ENCODE data around the gene HSF4. TPM values are rescaled to one million over a fixed set of nuclear protein-coding genes. Genes with fewer than 3 reads are reported as not detected.

The HSF4 gene
- total RNA-seq, 1 experiment from 2014 or later = 13.9 TPM

DNA sequence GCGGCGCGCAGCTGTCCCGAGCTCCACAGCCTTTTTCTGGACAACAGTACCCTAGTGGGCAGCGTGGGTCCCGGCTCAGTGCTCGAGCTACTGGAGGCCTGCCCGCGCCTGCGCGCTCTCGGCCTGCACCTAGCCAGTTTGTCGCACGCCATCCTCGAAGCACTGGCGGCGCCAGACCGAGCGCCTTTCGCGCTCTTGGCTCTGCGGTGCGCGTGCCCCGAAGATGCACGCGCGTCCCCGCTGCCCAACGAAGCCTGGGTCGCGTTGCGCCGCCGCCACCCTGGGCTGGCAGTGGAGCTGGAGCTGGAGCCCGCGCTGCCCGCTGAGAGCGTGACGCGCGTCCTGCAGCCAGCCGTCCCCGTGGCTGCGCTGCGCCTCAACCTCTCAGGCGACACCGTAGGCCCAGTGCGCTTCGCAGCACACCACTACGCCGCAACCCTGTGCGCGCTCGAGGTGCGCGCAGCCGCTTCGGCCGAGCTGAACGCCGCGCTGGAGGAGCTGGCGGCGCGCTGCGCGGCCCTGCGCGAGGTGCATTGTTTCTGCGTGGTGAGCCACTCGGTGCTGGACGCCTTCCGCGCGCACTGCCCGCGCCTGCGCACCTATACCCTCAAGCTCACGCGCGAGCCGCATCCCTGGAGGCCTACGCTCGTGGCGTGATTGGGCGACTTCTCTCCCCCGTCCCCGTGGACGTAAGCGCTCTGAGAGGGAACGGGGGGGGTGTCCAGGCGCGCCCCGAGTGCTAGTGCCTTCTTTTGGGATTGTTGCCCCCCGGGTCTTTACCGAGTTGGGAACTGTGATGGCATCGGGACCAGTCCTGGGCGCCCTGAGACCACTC is 1.2 kb upstream of the HSF4 start:
- Histone ChIP-seq H3K27ac (ENCODE audit: low read depth, low read length, poor library complexity, severe bottlenecking) (no peak overlapping the region), H3K9me3 (ENCODE audit: low read depth, low read length, poor library complexity, severe bottlenecking) (no peaks in the 10 kb centered on the region), H3K27me3 (replicated peaks; ENCODE audit: insufficient read depth, low read depth, low read length, poor library complexity) (no peaks in the 10 kb centered on the region), H3K36me3 (ENCODE audit: insufficient read depth, low read length, poor library complexity, severe bottlenecking) (no peaks in the 10 kb centered on the region), H3K4me3 (ENCODE audit: low read depth, low read length, poor library complexity, severe bottlenecking) (no peak overlapping the region), H3K4me1 (ENCODE audit: insufficient read depth, low read length, poor library complexity, severe bottlenecking) (peaks cover 4% of the 10 kb centered on the region)
- DNase-seq (ENCODE audit: low spot score) = no peak
- ChIA-PET CTCF (no interaction called here), POLR2A (ENCODE audit: low non-redundant PET) (no interaction called here)
- intact Hi-C loops (cut with micrococcal nuclease; ENCODE audit: unreplicated experiment) = no loop called here
- BruUV-seq (replicated peaks) = no TSS peak
- TF ChIP-seq CTCF (conservative IDR thresholded peaks at IDR 0.05; ENCODE audit: low read depth, low read length) (no peak), EZH2 (IDR thresholded peaks at IDR 0.05; ENCODE audit: borderline replicate concordance, low read depth, low read length, poor library complexity, severe bottlenecking) (no peak)

DNA sequence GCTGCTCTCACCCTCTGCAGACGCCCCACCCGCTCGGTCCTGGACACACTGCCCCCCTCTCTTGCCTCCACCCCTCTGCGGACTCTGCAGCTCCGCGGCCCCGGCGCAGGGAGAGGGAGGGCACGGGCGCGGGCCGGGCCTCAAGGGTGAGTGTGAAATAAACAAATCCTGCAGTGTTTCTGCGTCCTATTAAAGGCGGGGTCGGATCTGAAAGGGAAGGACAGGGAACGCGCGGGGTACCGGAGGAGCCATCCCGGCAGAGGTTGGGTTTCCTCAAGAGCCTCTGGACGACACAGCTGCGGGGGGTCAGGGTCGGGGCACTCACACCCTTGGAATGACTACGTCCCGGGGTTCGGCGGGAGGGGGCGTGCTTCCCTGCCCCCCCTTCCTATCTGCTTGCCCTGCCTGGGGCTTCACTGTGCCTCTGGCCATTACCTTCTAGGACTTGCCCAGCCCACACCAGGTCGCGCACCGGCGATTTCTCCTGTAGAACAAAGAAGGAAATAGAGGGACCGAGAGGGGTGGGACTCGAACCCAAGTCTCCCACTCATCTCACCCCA is 466 bp upstream of the HSF4 start:
- TF ChIP-seq EZH2 (IDR thresholded peaks at IDR 0.05; ENCODE audit: borderline replicate concordance, low read depth, low read length, poor library complexity, severe bottlenecking) (no peak), CTCF (conservative IDR thresholded peaks at IDR 0.05; ENCODE audit: low read depth, low read length) (no peak)

DNA sequence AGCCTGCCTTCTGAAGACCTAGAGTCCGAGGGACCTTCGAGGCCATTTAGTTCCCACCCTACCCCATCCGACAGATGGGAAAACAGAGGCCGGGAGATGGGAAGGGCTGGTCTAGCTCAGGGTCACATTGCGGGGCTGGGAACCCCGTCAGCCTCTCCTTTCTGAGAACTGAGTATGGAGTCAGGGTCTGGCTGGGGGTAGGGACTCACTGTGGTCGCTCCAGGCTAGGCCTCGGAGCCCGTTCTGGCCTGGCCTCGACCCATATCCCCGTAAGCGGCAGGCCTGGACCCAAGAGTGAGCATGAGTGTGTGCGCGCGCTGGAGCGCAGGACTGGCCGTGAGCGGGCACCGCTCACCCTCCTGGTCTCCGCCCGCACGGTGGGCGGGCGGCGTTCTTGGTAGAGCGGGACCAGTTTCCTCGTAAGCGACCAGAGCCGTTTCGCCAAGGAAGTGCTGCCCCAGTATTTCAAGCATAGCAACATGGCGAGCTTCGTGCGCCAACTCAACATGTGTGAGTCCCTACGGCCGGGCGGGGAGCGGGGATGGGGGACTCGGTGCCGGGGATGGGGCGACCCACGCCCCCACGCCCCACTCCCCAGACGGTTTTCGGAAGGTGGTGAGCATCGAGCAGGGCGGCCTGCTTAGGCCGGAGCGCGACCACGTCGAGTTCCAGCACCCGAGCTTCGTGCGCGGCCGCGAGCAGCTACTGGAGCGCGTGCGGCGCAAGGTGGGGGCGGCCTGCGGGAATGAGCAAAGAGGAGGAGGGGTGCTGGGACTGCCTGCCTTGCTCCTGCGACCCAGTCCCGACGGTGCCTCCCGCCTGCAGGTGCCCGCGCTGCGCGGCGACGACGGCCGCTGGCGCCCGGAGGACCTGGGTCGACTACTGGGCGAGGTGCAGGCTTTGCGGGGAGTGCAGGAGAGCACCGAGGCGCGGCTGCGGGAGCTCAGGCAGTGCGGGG is 855 bp downstream of the HSF4 start:
- Histone ChIP-seq H3K27me3 (replicated peaks; ENCODE audit: insufficient read depth, low read depth, low read length, poor library complexity) (no peaks in the 10 kb centered on the region), H3K4me3 (ENCODE audit: low read depth, low read length, poor library complexity, severe bottlenecking) (no peak overlapping the region), H3K27ac (ENCODE audit: low read depth, low read length, poor library complexity, severe bottlenecking) (no peak overlapping the region), H3K9me3 (ENCODE audit: low read depth, low read length, poor library complexity, severe bottlenecking) (no peaks in the 10 kb centered on the region), H3K4me1 (ENCODE audit: insufficient read depth, low read length, poor library complexity, severe bottlenecking) (peaks cover 8% of the 10 kb centered on the region), H3K36me3 (ENCODE audit: insufficient read depth, low read length, poor library complexity, severe bottlenecking) (no peaks in the 10 kb centered on the region)
- TF ChIP-seq EZH2 (IDR thresholded peaks at IDR 0.05; ENCODE audit: borderline replicate concordance, low read depth, low read length, poor library complexity, severe bottlenecking) (no peak), CTCF (conservative IDR thresholded peaks at IDR 0.05; ENCODE audit: low read depth, low read length) (no peak)
- ChIA-PET CTCF (no interaction called here), POLR2A (ENCODE audit: low non-redundant PET) (no interaction called here)
- no peak for DNase-seq (ENCODE audit: low spot score)
- intact Hi-C loops (cut with micrococcal nuclease; ENCODE audit: unreplicated experiment) = no loop called here
- BruUV-seq (replicated peaks) = no TSS peak

More for the DNA sequence above, 466 bp upstream of the HSF4 start:
- BruUV-seq (replicated peaks) = no TSS peak
- DNase-seq (ENCODE audit: low spot score) = no peak
- H3K36me3 ChIP-seq (ENCODE audit: insufficient read depth, low read length, poor library complexity, severe bottlenecking) = no peaks in the 10 kb centered on the region
- intact Hi-C loops (cut with micrococcal nuclease; ENCODE audit: unreplicated experiment) = no loop called here
- no peak overlapping the region for H3K4me3 ChIP-seq (ENCODE audit: low read depth, low read length, poor library complexity, severe bottlenecking)
- ChIA-PET POLR2A (ENCODE audit: low non-redundant PET) (no interaction called here), CTCF (no interaction called here)
- no peaks in the 10 kb centered on the region for H3K4me1 ChIP-seq (ENCODE audit: insufficient read depth, low read length, poor library complexity, severe bottlenecking)
- H3K9me3 ChIP-seq (ENCODE audit: low read depth, low read length, poor library complexity, severe bottlenecking) = no peaks in the 10 kb centered on the region
- no peaks in the 10 kb centered on the region for H3K27me3 ChIP-seq (replicated peaks; ENCODE audit: insufficient read depth, low read depth, low read length, poor library complexity)
- no peak overlapping the region for H3K27ac ChIP-seq (ENCODE audit: low read depth, low read length, poor library complexity, severe bottlenecking)

Data from A673 (cell line).